Measurements from ENCODE around the gene ART1.
"Not testable (repeated sequence)": the region's sequence is repeated elsewhere in the genome, so short reads cannot be mapped to it uniquely, and the experiment has no call there.

ART1 gene, protein sequence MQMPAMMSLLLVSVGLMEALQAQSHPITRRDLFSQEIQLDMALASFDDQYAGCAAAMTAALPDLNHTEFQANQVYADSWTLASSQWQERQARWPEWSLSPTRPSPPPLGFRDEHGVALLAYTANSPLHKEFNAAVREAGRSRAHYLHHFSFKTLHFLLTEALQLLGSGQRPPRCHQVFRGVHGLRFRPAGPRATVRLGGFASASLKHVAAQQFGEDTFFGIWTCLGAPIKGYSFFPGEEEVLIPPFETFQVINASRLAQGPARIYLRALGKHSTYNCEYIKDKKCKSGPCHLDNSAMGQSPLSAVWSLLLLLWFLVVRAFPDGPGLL

DNA sequence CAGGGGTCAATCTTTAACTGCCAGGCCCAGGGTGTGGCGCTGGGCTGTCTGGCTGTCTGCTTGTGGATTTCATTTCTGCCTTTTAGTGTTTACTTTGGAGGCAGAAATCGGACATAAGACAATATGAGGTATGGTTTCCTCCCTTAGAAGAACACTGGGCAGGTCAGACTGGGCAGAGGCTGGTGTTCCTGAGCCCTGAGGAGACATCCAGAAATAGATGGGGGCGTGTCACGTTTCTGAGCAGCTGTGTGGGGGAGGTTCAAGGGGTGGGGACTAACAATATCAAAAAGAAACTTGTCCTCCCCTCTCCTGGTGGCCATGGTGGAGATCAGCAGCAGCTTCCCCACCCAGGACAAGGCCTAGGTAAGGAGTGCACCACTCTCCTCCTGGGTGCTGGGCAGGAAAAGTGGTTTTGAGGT lies at the start of gene ART1:
Gene ART1 (plus strand): TSS at position 312 of the 419 bp plus-strand sequence. CDS start 14,086 bp downstream, outside the sequence.
- DNase-seq (ENCODE audit: low read depth in 1 of 2, low spot score in 1 of 2), result no peak

DNA sequence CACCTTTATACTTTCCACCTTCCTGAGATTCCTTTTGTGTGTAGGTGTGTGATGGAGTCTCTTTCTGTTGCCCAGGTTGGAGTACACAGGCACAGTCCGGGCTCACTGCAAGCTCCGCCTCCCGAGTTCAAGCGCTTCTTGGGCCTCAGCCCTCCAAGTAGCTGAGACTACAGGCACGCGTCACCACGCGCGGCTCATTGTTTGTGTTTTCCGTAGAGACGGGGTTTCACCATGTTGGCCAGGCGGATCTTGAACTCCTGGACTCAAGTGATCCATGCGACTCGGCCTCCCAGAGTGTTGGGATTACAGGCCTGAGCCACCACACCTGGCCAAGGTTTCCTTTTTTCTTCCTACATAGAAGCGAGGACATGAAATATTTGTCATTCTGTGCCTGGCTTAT lies 47.2 kb upstream of the ART1 start:
- DNase-seq (ENCODE audit: low read depth in 1 of 2, low spot score in 1 of 2), result not testable (repeated sequence)

DNA sequence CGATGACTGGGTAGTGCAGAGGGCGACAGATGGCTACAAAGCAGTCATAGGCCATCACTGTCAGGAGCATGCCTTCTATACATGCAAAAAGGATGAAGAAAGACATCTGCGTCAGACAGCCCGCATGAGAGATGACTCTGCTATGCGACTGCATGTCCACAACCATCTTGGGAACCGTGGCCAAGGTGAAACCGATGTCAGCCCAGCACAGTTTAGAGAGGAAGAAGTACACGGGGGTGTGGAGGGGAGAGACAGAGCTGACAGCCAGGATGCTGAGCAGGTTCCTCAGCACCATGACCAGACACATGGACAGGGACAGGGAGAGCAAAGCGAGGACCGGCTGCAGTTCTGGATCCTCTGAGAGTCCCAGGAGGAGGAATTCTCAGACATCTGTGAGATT lies 44.7 kb upstream of the ART1 start:
- DNase-seq (ENCODE audit: low read depth in 1 of 2, low spot score in 1 of 2), result not testable (repeated sequence)

DNA sequence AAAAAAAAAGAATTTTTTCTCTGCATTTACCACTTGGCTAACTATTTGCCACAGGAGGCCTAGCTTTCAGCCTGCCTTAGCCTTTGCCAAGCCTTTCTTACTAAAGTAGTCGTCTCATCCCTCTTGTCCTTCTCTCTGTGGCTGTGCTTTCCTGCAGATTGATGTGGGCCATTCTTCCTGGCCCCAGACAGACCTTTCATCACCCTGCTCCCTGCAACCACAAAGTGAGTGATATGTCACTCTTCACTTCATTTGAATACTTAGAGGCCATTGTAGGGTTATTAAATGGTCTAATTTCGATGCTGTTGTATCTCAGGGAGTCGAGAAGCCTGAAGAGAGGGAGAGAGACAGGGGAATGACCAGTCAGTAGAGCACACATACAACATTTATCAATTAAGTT lies 40.8 kb upstream of the ART1 start:
- DNase-seq (ENCODE audit: low read depth in 1 of 2, low spot score in 1 of 2), result no peak

DNA sequence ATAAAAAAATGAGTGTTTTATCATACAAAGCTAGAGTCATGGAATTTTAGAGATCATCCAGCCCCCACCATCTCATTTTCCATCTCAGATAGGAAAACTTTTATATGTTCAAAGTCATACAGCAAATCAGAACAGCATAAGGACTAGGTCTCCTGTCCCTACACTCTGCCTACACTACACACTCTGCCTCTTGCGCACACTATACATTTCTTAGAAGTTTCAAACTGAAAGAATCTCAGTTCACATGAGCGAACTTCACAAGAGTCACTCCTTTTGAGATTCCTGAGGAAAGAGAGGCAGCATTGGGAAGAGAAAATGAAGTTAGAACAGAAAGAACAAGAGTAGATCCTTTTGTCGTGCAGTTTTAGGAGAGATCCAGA lies 39.7 kb upstream of the ART1 start:
- DNase-seq (ENCODE audit: low read depth in 1 of 2, low spot score in 1 of 2), result no peak

DNA sequence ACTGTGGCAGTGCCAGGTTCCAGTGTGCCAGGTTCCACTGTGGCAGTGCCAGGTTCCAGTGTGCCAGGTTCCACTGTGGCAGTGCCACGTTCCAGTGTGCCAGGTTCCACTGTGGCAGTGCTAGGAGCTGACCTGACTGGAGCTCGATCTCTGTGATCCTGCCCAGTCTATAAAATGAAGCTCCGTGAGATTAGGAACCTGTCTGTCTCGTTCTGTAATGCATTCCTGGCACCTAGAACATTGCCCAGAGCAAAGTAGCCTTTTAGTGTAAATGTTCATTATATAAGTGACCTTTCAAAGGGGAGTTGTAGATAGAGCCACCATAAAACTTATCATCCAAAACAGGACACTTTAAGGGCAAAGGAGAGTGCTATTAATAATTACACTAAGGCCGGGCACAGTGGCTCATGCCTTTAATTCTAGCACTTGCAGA lies 39.1 kb upstream of the ART1 start:
- DNase-seq (ENCODE audit: low read depth in 1 of 2, low spot score in 1 of 2), result no peak

DNA sequence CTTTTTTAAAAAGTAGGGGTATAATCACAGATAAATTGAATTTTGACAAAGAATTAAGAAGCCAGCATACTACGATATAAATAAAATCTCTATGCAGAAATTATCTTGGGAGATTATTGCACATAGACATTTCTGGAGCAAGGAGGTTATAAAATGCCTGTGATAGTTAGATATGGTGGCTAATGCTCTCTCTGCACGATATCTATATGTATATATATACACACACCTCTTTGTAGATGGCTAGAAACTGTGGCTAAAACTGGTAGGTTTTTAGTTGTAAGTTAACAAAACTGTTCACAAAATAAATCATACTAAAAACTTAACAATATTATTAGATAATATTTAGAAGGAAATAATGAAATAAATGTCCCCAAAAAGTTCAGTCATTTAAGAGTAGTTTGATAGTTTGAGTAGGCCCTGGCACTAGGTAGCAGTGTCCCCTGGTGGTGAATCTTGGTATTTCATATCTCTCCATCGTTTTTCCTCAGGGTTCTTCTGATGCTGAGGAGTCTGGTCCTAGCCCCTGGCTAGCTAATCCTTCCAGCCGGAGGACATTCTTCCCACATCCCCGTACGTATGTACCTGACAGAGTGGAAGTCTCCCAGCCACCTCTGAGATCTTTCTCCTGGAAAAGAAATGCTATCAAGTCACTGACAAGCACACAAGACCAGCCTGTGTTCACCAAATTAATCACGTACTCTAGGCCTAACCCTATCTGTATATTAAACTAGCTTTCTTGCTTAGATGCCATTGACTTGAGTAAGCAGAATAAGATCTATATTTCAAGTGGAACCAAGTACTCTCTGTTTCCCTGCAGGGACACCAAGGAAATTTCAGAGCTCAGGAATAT lies 35.3 kb upstream of the ART1 start:
- no peak for DNase-seq (ENCODE audit: low read depth in 1 of 2, low spot score in 1 of 2)

DNA sequence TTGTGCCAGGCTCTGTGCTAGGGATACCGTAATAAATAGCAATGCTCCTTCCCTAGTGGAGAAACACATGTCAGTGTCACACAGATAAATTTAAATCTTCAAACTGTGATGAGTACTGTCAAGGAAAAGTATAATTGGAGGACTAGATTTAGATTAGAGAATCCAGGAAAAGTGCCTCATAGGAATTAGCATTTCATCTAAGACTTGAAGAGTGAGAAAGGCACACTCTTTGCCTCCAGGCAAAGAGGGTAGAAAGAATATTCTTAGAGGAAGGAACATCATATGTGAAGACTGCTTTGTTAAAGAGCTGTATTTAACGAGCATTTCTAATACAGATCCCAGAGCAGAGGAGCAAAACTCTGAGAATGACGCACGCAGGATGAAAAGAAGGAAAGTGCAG lies 34.1 kb upstream of the ART1 start:
- DNase-seq (ENCODE audit: low read depth in 1 of 2, low spot score in 1 of 2), result no peak

DNA sequence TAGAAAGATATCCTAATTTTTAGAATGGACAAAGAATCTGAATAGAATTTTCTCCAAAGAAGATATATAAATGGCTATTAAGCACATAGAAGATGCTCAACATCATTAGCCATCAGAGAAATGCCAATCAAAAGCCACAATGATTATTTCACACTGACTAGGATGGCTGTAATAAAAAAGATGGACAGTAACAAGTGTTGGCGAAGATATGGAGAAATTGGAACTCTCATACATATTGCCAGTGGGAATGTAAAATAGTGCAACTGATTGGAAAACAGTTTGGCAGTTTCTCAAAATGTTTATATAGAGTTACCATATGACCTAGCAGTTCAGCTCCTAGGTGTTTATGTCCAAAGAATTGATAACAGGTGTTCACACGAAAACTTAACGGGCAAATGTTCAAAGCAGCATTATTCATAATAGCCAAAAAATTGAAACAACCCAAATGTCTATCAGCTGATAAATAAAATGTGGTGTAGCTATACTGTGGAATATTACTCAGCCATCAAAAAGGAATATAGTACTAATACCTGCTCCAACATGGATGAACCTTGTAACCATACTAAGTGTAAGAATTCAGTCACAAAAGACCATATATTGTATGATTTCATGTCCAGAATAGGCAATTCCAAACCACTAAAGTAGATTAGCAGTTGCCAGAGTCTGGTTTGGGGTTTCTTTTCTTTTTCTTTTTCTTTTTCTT lies 32.8 kb upstream of the ART1 start:
- DNase-seq (ENCODE audit: low read depth in 1 of 2, low spot score in 1 of 2), result no peak

DNA sequence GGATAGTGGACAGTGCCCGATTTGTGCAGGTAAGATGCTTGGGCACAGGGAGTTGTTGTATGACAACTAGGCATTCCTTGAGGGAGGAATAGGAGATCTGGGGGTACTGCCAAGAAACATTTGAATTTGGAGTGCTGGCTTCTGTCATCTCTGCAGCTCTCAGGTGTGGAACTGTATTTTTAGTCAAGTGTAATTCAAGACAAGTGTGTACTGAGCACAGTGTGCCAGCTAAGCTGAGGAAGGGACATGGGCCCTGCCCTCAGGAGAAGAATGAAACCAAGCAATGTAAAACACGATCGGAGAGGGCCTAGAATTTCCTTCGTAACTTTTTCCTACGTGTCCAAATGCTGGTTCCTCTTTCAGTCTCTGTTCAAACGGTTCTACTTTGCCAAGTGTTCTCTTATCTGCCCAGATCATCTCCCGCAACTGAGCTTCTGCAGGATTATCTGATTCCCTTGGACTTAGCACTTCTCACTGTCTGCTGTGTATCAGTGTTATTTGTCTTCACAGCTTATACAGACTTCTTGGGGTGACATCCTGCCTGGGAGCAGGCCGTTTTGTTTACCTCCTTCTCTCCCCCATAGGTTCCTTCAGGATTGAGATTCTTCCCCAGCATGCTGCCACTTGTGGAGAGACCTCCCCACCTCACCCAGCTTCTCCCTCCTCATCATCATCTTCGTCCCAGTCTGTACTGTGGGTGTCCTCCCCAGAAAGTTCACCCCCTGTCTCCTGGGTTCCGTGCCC lies 30.8 kb upstream of the ART1 start:
- DNase-seq (ENCODE audit: low read depth in 1 of 2, low spot score in 1 of 2), result no peak

DNA sequence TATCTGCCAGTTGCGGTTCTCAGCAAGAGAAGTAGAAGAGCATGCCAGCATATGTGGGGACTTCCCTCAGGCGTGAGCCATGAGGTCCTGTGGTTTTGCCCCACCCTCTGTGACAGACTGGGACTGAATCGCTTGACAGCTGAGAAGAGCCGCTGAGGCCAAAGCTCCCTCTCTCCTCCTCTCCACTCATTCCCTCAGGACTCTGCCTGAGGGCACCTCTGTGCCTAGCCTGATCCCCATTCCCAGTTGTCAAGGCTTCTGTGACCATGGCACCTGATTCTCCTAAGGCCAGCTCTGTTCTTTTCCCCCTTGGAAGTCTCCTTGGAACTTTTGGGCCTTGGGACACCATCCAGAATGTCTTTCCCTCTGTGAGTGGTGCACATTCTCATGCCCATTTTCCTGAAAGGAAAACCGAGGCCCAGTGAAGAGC lies 30.2 kb upstream of the ART1 start:
- DNase-seq (ENCODE audit: low read depth in 1 of 2, low spot score in 1 of 2), result peak in 1 of 2 donors; percentile 5

DNA sequence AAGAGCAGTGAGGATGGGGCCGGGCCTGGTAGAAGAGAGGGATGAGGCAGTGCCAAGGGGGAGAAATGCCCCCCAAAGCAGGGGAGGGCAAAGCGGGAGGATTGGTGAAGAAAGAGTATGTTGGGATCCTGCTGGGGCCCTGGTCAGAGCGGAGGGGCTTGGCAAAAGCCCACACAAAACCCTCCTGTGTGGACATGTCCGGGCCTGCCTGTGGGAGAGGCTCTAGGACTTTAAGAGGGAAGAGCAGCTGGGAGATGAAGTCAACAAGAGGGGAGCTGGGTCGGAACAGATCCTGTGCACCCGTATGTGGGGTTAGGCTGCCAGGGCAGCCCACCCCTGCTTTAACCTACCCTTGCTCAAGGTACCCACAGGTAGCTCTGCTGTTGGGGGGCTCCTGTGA lies 28.9 kb upstream of the ART1 start:
- DNase-seq (ENCODE audit: low read depth in 1 of 2, low spot score in 1 of 2), result no peak

DNA sequence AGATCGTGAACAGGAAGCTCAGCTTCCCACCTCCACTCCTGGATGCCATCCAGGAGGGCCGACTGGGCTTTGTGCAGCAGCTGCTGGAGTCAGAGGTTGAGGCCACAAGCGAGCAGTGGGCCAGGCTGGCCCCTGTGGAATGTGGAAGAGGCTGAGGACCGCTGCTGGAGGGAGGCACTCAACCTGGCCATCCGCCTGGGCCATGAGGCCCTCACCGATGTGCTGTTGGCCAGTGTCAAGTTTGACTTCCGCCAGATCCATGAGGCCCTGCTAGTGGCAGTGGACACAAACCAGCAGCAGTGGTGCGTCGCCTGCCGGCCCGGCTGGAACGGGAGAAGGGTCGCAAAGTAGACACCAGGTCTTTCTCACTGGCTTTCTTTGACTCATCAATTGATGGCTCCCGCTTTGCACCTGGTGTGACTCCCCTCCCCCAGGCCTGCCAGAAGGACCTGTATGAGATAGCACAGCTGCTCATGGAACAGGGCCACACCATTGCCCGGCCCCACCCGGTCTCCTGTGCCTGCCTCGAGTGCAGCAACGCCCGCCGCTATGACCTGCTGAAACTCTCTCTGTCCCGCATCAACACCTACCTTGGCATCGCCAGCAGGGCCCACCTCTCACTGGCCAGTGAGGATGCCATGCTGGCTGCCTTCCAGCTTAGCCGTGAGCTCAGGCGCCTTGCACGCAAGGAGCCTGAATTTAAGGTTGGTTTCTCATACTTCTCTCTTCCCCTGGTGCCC lies 28.0 kb upstream of the ART1 start:
- no peak for DNase-seq (ENCODE audit: low read depth in 1 of 2, low spot score in 1 of 2)

DNA sequence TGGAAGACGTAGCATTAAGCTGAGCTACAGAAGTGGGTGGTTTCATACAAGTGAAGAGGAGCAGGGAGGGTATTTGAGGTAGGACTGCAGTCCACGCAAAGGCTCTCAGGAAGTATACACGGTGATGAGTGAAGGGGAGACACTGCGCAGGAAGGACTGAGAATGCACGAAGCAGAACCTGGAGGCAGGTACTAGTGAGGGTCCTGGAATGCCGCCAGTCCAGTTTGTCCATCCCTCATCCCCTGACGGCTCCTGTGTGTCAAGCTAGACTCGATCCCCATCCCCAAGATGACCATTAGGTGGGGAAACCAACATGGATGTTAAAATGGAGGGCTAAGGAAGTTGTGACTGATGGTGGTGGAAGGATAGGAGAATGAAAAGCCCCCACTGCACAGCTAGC lies 26.9 kb upstream of the ART1 start:
- no peak for DNase-seq (ENCODE audit: low read depth in 1 of 2, low spot score in 1 of 2)

DNA sequence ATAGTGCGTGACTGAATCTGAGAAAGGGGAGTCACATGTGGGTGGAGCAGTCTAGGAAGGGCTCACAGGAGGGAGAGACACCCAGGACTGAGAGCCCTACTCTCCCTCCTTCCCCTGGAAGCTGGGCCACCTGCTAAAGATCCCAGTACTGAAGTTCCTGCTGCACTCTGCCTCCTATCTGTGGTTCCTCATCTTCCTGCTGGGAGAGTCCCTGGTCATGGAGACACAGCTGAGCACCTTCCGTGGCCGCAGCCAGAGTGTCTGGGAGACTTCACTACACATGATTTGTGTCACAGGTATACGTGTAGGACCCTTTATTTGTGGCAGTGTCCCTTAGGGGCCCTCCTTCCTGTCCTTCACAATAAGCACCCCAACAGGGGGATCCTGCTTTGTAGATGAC lies 22.4 kb upstream of the ART1 start:
- no peak for DNase-seq (ENCODE audit: low read depth in 1 of 2, low spot score in 1 of 2)

DNA sequence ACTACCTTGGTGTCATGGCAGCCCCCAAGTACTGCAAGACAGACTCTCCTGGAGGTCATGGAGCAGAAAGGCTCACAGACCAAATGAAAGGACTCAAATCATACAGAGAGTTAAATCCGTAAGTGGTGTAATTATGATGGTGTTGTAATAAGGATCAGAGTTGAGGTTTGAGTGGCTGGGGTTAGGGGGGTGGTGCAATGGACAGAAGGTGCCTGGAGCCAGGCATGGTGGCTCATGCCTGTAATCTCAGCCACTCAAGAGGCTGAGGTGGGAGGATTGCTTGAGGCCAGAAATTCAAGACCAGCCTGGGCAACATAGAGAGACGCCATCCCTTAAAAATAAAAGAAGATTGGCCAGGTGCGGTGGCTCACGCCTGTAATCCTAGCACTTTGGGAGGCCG lies 21.8 kb upstream of the ART1 start:
- no peak for DNase-seq (ENCODE audit: low read depth in 1 of 2, low spot score in 1 of 2)

DNA sequence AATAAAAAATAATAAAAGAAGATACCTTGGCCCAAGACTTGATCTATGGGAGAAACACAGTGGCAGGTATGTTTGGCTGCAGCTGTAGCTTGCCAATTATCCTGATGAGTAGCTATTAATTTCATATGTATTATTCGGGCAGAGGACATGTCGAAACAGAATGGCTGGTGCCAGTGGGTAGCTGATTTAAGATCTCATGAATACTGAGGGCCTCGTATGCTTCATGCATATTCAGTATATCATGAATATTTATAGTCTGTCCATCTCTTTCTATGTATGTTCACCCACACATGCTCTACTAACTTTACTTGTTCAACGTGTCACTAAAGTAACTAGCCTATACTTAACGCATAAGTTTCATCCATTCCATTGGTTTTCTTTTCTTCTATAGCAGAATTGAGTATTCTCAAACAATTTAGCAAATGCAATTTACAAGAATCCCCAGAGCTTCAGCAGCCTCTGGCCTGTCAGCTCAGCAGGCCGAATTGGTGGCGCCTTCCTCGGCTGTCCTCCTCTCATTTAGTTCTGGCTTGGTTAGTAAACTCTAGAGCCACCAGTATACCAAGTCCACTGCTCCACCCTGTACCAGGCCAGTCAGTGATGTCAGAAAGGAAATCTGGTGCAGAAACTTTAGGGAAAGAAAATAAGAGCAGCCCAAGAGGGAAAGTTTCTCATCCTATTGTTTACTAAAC lies 21.0 kb upstream of the ART1 start:
- no peak for DNase-seq (ENCODE audit: low read depth in 1 of 2, low spot score in 1 of 2)

DNA sequence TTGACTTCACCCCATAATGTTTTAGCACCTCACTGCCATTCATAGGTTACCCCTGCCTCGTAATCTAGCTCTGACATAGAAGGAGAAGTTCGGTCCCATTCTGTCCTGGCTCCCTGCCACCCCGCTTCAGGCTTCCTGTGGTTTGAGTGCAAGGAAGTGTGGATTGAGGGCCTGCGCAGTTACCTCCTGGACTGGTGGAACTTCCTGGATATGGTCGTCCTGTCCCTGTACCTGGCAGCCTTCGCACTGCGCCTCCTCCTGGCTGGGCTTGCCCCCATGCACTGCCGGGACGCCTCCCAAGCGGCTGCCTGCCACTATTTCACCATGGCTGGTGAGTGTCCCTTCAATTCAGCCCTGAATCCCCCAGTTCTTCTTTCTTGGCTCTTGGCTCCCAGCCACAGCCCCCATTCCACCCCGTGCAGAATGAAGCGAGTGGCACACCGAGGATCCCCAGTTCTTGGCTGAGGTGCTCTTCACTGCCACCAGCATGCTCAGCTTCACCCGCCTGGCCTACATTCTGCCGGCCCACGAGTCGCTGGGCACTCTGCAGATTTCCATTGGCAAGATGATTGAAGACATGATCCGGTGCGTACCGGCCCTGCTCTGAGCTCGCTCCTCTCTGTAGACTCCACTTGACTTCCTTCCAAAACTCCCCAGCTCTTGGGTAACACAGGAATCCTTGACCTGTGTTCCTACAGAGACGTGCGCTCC lies 18.5 kb upstream of the ART1 start:
- DNase-seq (ENCODE audit: low read depth in 1 of 2, low spot score in 1 of 2), result no peak

DNA sequence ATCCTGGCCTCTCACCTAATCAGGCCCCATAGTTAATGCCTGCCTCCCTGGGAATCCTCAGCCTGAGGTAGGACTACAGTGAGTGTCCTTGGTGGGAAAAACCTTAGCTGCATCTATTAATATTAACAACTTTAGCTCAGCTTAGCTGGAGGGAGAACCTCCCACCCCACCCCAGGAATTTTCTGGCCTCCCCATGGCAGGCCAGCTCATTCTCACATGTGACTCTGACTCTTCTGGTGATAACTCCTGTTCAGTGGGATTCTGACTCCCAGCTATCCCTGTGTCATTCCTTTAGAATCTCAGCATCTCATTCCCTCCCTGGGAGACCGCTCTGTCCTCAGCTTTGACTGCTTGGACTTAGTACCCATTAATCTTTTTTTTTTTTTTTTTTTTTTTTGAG lies 17.6 kb upstream of the ART1 start:
- DNase-seq (ENCODE audit: low read depth in 1 of 2, low spot score in 1 of 2), result no peak

All from activated T-helper 1 cell treated with anti-CD3 and anti-CD28 coated beads, Interleukin-2, amount 50 U/mL, for 16 hours (primary cell).